ENCODE measurements around the gene TNRC6B.
"Not testable (repeated sequence)": the region's sequence is repeated elsewhere in the genome, so short reads cannot be mapped to it uniquely, and the experiment has no call there.

The TNRC6B gene

DNA sequence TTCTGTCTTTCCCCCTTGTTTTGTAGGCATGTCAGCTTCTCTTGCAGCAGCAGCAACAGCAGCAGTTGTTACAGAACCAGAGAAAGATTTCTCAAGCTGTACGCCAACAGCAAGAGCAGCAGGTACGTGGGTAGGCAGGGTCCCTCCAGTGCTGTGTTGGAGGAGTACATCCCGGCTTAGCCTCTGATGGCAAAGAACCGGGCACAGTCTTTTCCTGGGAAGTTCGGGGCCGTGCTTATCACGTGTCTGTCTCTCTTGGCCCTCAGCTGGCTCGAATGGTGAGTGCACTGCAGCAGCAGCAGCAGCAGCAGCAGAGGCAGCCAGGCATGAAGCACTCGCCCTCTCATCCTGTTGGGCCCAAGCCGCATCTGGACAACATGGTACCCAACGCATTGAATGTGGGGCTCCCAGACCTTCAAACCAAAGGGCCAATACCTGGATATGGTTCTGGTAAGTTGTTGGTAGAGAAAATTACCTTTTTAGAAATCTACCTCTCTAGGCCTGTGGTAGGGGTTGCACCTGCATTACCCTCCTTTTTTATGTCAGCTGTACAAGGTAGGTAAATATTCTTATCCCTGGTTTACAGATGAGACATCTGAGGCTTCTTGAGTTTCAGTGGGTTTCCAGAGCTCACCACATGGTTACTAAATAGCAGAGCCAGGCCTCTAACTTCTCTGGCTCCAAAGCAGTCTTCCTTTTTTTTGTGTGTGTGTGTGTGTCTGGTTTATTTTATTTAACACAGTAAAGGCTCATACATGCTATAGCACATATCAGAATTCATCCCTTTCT lies 123.4 kb downstream of the TNRC6B start:
- DNase-seq, result no peak

- DNase-seq, result no peak
Measured at GRCh38 chr22:40302149-40302548, 124.4 kb downstream of the TNRC6B start.

GRCh38 chr22:40305625-40306024 lies 127.9 kb downstream of the TNRC6B start:
- no peak for DNase-seq

DNA sequence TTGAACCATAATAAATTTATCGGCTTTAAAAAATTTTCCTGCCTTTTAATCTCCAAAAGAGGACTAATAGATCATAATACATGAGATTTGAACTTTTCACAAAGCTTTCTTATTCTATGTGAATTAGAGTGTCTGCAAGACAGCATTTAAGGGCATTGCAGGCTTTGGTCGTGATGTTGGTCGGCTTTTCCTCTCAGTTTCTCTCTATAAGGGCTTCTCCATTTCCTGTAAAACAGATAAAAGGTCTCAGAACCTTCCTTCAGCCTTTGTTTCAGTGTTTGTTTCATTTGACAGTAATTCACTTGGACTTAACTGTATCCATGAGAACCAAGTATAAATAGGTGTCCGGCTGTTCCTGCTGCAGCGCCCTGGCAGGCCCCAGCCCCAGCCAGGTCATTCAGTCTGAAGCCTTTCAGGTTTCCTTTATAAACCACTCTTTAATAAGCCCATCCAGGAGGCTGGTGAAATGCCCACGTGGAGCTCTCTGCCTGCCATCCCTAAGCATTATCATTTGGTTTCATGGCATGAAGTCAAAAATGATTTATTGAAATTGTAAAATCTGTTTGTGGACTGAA lies 131.4 kb downstream of the TNRC6B start:
- DNase-seq, result no peak

GRCh38 chr22:40309631-40310030 lies 131.9 kb downstream of the TNRC6B start:
- DNase-seq, result no peak

DNA sequence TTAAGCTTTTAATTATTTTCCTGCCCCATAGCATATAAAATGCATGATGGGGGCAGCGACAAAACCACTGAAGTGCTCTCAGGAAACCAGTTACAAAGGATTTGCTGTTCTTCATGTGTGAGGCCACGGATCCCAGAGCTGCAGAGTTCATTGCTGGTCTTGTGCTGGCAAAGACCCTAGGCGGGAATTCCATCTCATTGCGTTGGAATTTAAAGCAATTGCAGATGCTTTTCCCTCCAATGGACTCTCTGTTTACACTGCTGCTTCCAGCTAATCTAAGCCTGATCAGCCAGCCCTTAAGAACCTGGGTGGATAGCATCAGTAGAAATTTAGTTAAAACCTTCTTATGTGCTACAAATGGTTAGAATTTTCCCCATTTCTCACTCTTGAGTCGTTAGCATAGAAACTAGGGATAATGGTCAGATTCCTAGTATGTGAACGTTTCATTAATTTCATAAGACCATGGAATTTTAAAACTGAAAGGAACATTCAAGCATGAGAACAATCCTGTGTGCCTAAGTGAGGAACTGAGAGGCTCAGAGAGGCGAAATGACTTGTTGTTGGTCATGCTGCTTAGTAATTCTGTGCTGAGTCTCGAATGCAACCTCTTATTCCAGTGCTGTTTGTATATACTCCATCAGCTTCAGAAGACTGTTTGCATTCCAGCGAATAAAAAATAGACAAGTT lies 132.5 kb downstream of the TNRC6B start:
- DNase-seq, result no peak

DNA sequence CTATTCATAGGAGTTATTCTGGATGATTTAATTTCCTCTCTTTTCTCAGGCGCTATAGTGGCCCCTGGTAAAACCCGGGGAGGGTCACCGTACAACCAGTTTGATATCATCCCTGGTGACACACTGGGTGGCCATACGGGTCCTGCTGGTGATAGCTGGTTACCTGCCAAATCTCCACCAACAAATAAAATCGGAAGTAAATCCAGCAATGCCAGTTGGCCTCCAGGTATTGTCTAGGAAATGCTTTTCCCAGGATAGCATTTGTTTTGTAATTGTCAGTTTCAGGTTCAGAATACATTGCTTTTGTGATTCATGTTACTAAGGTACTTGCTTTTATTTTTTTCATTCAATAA lies 133.0 kb downstream of the TNRC6B start:
- DNase-seq, result no peak

GRCh38 chr22:40311646-40312045 lies 133.9 kb downstream of the TNRC6B start:
- not testable (repeated sequence) for DNase-seq

DNA sequence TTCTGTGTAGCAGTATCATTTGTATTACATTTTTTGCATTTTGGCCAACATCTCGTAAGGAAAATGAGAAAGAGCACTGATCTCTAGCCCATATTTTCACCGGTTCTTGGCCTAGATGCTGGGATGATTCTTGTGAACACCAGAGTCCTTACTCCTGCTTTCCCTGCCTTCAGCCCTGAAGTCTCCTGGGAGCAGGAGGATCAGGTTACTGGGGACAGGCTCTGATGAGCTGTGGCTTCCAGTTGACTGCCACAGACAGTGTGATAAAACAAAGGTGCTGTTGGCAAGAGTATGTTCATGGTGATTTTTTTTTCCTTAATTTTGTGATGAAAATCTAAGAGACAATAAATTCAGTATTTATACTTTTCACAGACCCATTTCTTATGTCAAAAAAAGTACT lies 134.3 kb downstream of the TNRC6B start:
- DNase-seq, result no peak

GRCh38 chr22:40313007-40313406 lies 135.3 kb downstream of the TNRC6B start:
- DNase-seq, result no peak

GRCh38 chr22:40314041-40314440 lies 136.3 kb downstream of the TNRC6B start:
- no peak for DNase-seq

DNA sequence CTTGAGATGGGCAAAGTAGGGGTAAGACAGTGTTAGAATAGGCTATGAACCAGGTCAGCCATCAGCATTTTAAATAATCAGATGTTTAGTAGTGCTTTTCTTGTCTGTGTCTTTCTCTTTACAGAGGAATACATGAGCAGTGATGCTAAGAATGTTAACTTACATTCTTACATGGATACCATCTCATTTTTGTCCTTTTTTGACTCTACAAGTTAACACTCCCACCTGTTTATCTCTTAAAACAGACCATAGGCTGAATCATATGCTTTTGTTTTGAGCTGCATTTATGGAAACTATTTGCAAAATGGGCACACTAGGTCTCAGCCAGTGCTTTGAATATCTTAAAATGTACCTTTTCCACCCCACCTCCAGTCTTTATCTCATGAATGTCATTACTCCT lies 143.0 kb downstream of the TNRC6B start:
- no peak for DNase-seq

DNA sequence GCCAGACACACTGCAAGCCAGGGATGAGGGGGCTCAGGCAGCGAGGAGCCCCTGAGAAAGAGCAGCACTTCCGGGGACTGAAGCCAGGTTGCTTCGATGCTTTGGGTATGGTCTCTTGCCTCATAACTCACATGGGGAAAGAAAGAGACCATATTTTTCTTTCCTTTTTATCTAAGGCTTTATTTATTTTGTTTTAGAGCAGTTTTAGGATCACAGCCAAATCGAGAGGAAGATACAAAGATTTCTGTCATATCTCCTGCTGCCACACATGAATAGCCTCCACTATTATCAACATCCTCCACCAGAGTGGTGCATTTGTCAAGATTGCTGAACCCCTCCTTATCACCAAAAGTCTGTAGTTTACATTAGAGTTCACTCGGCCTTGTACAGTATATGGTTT lies 144.3 kb downstream of the TNRC6B start:
- no peak for DNase-seq

DNA sequence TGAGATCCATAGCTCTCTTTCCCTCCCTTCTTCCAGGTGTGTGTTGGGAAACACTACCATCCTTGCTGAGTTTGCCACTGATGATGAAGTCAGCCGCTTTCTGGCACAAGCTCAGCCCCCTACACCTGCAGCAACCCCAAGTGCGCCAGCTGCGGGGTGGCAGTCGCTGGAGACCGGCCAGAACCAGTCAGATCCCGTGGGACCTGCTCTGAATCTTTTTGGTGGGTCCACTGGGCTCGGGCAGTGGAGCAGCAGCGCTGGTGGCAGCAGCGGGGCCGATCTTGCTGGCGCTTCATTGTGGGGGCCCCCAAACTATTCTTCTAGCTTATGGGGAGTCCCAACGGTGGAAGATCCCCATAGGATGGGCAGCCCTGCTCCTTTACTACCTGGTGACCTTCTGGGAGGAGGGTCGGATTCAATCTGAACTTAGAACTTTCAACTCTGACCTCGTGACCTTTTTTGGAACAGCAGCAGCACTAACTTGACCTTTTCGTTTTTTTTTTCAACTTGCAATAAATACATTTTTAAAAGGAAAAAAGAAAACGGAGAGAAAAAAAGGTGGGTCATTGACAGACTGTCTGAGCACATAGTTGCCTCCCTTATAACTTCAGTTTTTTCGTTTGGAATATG lies 145.2 kb downstream of the TNRC6B start:
- DNase-seq, result no peak

DNA sequence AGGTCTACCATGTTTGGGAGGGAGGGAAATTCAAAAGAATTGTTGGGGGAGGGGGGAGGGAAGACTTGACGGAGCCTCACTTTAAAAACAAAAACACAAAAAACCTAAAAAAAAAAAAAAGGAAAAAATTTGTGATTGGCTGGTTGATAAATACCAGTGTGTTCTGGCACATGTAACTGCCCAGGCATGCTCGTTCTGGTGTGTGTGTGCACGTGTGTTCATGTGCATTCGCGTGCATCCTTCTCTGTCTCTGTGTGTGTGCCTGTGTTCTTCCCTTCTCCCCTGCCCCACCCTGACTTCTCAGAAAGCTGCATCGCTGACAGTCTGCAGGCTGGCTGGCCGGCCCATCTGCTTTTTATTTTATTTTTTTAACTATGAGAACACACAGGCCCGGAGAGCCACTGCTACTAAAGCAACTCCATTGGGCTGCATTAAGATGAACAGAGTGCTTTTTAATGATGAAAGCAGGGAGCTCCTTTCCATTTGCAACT lies 146.0 kb downstream of the TNRC6B start:
- DNase-seq, result no peak

DNA sequence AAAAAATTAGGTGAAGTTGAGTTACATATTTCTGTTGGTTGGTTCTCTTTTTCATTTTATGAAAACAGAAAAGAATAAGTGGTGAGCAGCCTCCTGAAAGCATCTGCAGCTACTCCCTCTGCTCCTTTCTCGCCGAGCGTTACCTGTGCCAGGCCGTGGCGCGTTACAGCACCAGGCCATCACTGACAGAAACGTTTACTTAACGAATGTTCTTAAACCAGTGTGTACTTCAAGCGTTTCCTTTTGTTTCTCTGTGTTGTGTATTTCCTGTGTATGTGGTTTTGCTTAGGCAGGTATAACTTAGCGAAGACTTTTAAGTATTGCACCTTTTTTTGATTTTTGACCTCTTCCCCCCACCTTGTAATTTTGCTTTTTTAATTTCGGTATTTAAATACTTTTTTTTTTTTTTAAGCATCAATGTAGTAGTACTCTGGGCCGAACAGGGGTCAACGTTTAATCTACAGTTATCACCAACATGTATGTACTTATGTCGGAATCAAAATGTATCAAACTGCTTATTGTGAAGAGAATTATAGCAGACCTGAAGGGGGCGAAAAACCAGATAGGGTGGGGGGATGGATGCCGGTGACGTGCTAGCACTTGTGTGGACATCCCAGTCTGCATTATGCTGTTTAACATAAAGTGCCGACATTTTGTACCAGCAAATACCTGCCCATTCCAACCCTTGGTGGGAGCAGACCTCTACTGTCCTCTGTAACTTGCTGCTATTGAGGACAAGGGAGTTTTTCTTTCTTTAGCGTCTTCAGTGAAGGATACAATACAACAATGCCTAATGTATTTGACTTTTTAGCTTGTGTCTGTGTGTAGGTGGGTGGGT lies 147.0 kb downstream of the TNRC6B start:
- no peak for DNase-seq

GRCh38 chr22:40325315-40325714 lies 147.6 kb downstream of the TNRC6B start:
- DNase-seq, result peak; percentile 56

DNA sequence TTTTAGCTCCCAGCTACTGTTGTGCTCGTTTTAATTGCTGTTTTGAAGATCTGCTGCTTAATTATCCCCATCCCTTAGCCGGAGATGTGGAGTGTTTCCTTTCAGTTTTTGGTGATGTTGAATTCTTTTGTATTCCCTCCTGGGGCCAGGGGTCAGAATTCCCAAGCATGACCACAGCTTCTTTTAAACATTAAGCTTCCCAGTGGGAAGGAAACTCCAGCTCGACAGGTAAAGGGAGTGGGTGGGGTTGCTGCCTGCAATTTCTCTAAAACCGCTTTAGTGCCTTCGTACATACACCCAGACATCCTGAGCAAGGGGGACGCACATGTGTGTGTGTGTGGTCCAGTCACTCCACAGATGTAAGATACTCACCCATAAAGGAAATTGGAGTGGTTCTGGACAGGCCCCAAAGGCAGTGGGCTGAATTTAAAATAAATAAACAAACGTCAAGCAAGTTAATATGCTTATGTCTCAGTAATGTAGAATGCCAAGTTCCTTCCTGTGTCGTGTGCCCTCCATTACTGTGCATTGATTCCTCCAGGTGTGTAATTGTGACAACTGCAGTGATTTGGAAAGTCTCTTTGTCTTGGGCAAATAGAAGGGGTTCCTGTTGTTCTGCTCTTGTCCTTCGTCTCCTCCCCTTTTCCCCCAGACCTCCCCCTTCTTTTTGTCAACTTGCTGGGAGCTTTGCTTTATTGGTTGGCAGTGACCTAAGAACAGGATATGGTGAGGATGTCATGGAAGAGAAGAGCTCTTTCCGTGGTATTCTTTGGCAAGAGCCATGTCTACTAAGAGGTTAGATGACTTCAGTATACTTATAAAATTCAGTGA lies 149.4 kb downstream of the TNRC6B start:
- DNase-seq, result no peak

DNA sequence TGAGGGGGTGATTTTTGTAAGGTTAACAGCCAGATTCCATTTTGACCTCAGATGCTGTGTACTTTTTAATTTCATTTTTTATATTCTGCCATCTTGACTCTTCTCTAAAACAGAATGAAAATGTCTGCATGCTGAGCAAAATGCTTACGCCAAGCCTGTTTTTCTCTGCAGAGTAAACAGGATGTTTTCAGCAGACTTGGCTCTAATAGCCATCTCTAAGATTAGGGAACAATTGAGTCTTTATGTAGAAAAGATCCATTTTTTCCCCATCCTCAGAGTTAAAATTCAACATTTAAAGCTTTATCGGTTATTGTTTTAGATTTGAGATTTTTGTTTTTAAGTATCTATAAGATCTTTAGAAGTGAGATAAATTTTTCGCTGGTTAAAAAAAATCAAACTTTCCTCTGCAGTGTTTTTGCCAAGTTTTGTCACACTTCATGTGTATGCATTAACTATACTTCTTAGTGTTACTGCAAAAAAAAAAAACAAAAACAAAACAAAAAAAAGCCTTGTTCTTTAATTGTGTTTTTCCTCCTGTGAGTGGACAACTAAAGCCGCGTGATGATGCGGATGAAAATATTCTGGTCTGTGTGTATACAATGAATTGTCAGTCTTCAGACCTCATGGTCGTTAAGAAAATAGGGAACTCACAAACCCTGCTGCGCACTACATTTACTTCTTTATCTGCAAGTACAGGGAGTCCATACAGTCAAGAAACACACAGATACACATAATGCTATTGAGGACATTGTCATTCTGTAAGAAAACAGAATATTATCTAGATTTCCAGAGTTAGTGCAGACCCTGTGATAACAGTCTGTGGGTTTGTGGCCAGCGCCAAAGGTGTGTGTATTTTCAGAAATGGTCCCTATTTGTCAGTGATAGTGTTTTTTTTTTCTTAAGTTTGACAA lies 151.1 kb downstream of the TNRC6B start:
- no peak for DNase-seq

GRCh38 chr22:40329466-40329865 lies 151.7 kb downstream of the TNRC6B start:
- no peak for DNase-seq

DNA sequence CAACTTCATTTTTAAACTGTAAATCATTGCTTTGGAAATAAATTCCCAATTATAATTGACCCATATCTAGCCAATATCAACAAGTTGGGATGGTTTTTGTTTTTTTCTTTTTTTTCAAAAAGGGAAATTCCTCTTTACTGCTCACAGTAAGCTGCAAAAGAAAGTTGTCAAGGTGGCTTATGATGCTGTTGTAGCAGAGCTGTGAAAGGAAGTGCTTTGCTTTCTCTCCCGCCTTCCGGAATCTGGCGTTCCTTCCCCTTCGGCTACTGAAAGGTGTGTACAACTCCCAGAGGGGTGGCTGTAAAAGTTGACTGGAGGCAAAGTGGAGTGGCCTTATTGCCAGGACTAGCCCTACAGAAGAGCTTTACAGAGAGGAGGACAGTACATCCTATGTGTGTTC lies 152.4 kb downstream of the TNRC6B start:
- no peak for DNase-seq
